NCI-H1417 treated with DMSO at 0.1 percent for 48 hours (cell line): ENCODE results near the gene RELA.

Source experiments
- DNase-seq: peaks from one replicate; lab custom pipeline; 2025; lab: John Stamatoyannopoulos, UW

Gene RELA

DNA sequence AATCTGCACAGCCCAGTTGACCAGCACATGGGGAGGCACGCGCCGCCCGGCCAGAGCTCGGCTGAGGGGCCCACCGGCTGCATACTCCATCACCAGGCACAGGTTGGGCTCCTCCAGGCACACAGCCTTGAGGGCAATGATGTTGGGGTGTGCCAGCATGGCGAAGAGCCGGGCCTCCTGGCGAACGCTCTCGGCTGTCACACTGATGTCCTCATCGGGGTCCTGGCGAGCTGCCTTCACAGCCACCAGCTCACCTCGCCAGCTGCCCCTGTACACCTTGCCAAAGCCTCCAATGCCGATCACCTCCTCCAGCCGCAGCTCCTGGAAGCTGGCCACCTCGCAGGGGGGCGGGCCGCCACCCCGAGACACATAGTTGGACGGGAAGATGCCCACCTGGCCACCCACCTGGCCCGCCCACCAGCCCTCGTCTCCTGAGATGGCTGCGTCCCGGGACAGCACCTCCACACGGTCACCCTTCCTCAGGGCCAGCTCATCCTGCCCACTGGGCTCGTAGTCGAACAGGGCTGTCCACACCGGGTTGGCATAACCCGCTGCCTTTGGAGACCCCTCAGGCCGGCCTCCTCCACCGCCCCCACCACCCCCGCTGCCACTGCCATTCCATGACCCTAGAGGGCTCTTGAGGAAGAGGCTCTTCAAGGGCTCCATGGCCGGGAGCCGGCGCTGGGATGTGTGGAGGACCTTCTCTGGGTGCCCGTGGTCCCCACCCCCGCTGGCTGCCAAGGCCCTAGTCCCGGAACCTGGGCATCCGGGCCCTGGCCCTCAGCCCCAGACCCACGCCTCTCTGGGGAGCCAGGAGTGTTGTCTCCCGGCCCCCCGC, 49.4 kb downstream of the RELA start:
- DNase-seq: no peak

DNA sequence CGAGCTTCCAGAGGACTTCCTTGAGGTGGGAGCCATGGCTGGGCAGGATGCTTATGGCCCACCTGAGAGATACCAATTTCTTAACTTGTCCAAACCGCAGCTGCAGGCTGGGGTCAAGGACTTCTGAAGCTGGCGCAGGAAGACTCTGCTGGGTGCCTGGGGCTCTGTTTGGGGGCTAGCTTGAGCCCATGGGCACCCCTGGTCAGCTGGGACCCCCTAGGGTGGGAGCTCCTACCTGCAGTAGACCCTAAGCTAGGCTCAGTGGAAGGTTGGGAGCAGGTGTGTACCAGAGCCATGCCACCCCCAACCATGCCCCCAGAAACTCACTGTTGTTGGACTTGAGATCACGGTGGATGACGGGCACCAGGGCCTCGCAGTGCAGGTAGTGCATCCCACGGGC, 50.0 kb downstream of the RELA start:
- no peak for DNase-seq

GRCh38 chr11:65611758-65612603, 50.7 kb downstream of the RELA start:
- no peak for DNase-seq

DNA sequence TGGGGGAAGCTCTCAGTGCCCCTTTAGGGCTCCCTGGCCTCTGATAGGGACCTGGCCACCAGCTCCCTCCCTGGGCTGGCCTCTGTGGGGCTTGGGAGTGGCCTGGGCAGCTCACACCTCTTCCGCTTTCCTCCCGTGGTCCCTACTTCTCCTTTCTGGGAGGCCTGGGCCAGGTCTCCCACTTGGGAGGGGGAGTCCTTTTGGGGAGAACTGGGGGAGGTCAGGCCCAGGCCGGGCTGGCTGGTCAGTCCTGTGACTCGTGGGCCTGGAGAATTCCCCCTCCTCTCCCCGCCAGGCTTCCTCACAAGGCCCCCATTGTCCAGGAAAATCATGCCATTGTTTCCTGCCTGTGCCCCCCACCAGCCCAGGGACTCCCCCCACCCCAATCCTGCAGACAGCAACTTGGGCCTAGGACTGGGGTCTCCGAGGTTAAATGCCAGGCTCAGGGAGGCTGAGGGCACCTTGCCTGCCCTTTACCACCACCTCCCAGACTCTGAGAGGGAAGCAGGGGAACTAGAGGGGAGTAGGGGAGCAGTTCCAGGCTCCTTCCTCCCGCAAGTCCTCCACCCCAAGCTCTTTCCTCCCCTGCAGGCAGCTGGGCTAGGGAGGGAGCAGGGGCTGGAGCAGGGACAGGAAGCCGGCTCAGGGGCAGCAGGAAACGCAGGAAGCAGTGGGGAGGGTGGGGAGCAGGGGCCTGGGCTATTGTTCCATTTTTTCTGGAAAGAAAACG, 51.5 kb downstream of the RELA start:
- DNase-seq: no peak

DNA sequence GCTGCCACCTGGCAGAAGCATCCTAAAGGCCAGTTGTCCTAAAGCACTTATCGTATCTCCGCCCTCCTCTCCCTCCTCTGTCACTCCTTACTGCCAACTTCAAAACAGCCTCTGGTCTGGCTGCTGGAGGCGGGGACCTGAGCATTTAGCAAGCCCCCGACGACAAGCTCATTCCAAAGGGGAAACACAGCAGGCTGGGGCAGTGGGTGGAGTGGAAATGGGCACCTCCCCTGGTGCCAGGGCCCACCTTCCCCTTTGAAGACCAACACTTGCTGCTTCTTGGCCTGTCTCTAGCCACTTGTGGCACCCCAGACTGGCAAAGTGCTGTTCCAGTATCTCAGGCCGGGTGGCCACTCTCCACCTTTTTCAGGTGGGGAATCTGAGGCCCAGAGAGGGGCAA, 52.3 kb downstream of the RELA start:
- DNase-seq: no peak

GRCh38 chr11:65609665-65610064, 53.1 kb downstream of the RELA start:
- DNase-seq: no peak

DNA sequence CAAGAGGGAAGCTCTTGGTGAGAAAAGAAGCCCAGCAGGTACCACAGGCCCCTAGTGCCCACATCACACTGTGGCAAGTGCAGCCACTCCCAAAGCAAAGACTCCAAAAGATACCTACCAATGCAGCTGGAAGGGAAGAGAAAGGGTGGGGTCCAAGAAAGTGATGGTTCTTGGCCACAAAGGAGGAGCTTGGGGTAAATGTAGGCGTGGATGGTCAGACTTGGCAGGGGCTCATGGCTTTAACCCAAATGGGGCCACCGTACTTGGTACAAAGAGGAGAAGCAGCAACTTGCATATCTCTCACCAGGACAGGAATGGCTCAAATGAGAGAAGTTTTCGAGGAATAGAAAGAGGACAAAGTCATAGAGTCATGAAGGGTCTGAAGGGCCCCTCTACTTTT, 53.5 kb downstream of the RELA start:
- DNase-seq: no peak

DNA sequence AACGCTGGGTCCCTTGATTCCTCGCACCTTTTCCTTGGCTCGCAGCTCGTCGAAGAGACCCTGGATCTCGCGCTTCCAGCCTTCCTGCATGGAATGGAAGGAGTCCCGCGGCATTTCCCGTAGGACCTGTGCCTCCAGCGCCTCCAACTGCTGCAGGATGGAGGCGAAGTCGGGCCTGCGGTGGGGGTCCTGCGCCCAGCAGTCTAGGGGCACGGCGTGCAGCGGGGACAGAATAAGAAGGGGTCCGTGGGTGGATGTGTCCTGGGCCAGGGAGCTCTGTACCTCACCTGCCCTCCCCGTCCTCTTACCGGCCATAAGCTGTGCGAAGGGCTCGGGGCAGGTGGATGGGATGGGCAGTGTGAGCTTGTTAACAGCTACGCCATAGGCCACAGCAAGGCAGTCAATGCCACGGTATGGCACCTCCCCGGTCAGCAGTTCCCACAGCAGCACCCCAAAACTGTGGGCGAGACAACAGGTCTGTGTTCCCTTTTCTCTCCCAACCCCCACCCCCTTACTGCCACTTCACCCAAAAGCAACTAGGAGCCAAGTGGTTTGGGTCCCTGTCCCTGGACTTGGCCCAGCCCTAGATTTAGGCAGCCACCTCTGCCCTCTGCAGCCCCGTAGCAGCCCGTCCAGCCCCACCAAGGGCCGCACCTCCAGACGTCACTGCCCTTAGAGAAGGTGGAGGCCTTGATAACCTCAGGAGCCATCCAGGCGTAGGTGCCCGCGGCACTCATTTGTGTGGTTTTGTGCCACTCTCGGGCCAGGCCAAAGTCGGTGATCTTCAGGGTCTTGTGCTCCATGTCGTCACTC, 54.9 kb downstream of the RELA start:
- DNase-seq: no peak

DNA sequence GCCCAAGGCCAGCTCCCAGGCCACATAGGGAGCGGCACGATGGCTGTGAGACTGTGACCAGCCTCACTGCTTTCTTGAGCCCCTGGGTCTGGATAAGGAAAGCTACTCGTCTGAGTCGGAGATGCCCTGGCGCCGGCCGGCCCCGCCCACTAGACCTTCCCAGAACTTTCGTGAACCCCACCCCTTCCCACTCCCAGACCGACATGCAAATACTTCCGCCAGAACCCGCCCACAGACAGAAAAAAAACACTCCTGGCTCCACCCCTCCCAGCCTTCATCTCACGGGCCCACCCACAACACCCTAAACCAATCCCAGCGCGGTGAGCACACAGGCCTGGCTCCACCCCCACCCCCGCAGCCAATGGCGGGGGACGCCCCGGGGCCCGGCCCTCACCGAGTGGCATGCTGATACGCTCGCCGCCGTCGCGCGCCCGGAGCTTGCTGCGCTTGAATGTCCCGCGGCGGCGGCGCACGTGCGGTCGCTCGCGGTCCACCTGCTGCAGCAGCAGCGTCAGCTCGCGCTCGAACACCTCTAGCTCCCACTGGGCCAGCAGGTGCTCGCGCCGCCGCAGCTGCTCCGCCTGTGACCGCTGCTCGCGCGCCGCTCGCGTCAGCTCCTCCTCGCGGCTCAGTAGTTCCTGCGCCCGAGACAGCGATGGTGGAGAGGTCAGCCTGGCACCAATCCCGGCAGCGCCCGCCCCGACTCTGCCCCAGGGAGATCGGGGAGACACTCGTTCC, 55.7 kb downstream of the RELA start:
- no peak for DNase-seq

DNA sequence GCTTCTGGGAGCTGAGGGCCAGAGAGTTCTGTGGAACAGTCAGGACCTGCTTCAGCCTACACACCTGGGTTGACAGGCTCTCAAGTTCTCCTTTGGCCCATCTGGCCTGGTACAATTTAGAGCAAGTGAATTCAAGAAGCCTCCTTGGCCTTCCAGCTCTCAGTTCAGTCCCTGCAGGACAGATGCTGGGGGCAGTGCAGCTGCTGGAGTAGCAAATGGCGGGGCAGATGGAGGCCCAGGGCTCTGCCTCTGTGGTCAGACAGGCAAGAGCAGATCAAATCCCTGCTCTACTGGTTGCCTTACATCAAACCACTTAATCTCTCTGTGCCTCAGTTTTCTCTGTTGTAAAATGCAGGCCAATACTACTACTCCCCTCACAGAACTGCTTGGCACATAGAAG, 58.5 kb downstream of the RELA start:
- DNase-seq: no peak
